GM12878 (cell line): ENCODE data around the gene ERVH48-1. TPM values are rescaled to one million over a fixed set of nuclear protein-coding genes. Genes with fewer than 3 reads are reported as not detected.

ENCODE experiments used
- ATF7 ChIP-seq: fragments of 450-650 bp; IDR thresholded peaks from 2 replicates; pipeline ENCODE4 v1.6.1; 2016; ENCODE audit warnings: low read depth, mild to moderate bottlenecking
- BHLHE40 ChIP-seq, 2 experiments: fragments of 450-650 bp in 1 of 2; IDR thresholded peaks; 2 replicates each; pipeline ENCODE4 v1.6.1; 2011 to 2017; ENCODE audit warnings: low read depth in 2 of 2, borderline replicate concordance in 1 of 2, improper control_type of control experiment in 1 of 2, low read length in 1 of 2, mild to moderate bottlenecking in 1 of 2
- BRCA1 ChIP-seq: IDR thresholded peaks from 2 replicates; pipeline ENCODE4 v1.6.1; 2011; ENCODE audit warnings: low read depth, low read length, improper control_type of control experiment
- CBX3 ChIP-seq: fragments of 200-600 bp; sonication (generic); IDR thresholded peaks from 2 replicates; pipeline ENCODE4 v1.6.1; 2016; ENCODE audit warnings: low read depth, borderline replicate concordance
- EZH2 ChIP-seq: IDR thresholded peaks from 2 replicates; pipeline ENCODE4 v1.6.1; 2012; ENCODE audit warnings: low read depth, mild to moderate bottlenecking, control low read depth, inconsistent platforms, low read length, borderline replicate concordance; ENCODE audit not compliant: control insufficient read depth
- HCFC1 ChIP-seq: fragments of 150-350 bp; IDR thresholded peaks from 2 replicates; pipeline ENCODE4 v1.6.1; 2014; ENCODE audit warnings: low read length
- JUND ChIP-seq: IDR thresholded peaks from 2 replicates; pipeline ENCODE4 v1.6.1; 2012; ENCODE audit warnings: low read depth, mild to moderate bottlenecking, low read length, improper control_type of control experiment, moderate library complexity
- MEF2B ChIP-seq: fragments of 450-650 bp; IDR thresholded peaks from 2 replicates; pipeline ENCODE4 v1.6.1; 2018; ENCODE audit warnings: mild to moderate bottlenecking, moderate library complexity; ENCODE audit not compliant: partially characterized antibody, poor library complexity, severe bottlenecking
- NR2C2 ChIP-seq: IDR thresholded peaks from 2 replicates; pipeline ENCODE4 v1.6.1; 2011; ENCODE audit warnings: borderline replicate concordance, low read depth; ENCODE audit not compliant: control insufficient read depth, insufficient read length
- NR2F1 ChIP-seq: fragments of 450-650 bp; conservative IDR thresholded peaks from 2 replicates; pipeline ENCODE4 v1.6.1; 2017; ENCODE audit warnings: mild to moderate bottlenecking
- NRF1 ChIP-seq: conservative IDR thresholded peaks from 2 replicates; pipeline ENCODE4 v1.6.1; 2011; ENCODE audit warnings: mild to moderate bottlenecking, low read depth, low read length, improper control_type of control experiment
- PML ChIP-seq: IDR thresholded peaks from 2 replicates; pipeline ENCODE4 v1.6.1; 2012; ENCODE audit warnings: low read length, inconsistent platforms
- RCOR1 ChIP-seq: conservative IDR thresholded peaks from 2 replicates; pipeline ENCODE4 v1.6.1; 2012; ENCODE audit warnings: low read depth, low read length, improper control_type of control experiment
- RUNX3 ChIP-seq: IDR thresholded peaks from 2 replicates; pipeline ENCODE4 v1.6.1; 2012; ENCODE audit warnings: low read length, inconsistent platforms
- SIN3A ChIP-seq: IDR thresholded peaks from 2 replicates; pipeline ENCODE4 v1.6.1; 2012; ENCODE audit warnings: low read depth, low read length, improper control_type of control experiment
- SPI1 ChIP-seq: IDR thresholded peaks from 2 replicates; pipeline ENCODE4 v1.6.1; 2011; ENCODE audit warnings: low read depth, mild to moderate bottlenecking, low read length, moderate library complexity, borderline replicate concordance; ENCODE audit not compliant: insufficient read depth
- TAF1 ChIP-seq: IDR thresholded peaks from 2 replicates; pipeline ENCODE4 v1.6.1; 2011; ENCODE audit warnings: mild to moderate bottlenecking, low read depth, low read length, borderline replicate concordance
- TCF7 ChIP-seq: IDR thresholded peaks from 2 replicates; pipeline ENCODE4 v1.6.1; 2014; ENCODE audit warnings: antibody characterized with exemption, borderline replicate concordance
- YBX1 ChIP-seq: fragments of 450-650 bp; IDR thresholded peaks from 2 replicates; pipeline ENCODE4 v1.6.1; 2016; ENCODE audit warnings: antibody characterized with exemption
- ZNF207 ChIP-seq: fragments of 450-650 bp; IDR thresholded peaks from 2 replicates; pipeline ENCODE4 v1.6.1; 2014; ENCODE audit warnings: antibody characterized with exemption, mild to moderate bottlenecking, borderline replicate concordance
- polyA plus RNA-seq, 11 experiments: library from polyadenylated mRNA; depleted of rRNA in 4 of 11; unstranded in 6 of 11; stranded (reverse) in 5 of 11; fragments of >200 nt; fragmentation: Nextera tagmentation in 4 of 11; fragmentation: Illumina TruSeq in 1 of 11; extraction: Ambion mirVana in 4 of 11; extraction: Trizol in 1 of 11; gene quantifications; 1 replicate in 1 of 11; 2 replicates in 10 of 11; pipeline versions ENCODE4 v1.2.1 to v1.2.3, GENCODE V29; 2011 to 2016; ENCODE audit warnings: inconsistent platforms in 2 of 11, missing spikeins in 2 of 11, low read depth in 1 of 11
- total RNA-seq, 4 experiments: library from RNA; depleted of rRNA in 3 of 4; stranded (reverse); fragments of >200 nt in 3 of 4; fragmentation: Illumina TruSeq in 1 of 4; extraction: Trizol in 1 of 4; gene quantifications; 2 replicates each; pipeline versions ENCODE4 v1.2.1 to v1.2.3, GENCODE V29; 2013 to 2021
- TF ChIP-seq, protein P1 (sequence below): fragments of 450-650 bp; IDR thresholded peaks from 2 replicates; pipeline ENCODE4 v1.6.1; 2016; ENCODE audit warnings: mild to moderate bottlenecking
- TF ChIP-seq, protein P2 (sequence below): fragments of 450-650 bp; IDR thresholded peaks from 2 replicates; pipeline ENCODE4 v1.6.1; 2017; ENCODE audit warnings: mild to moderate bottlenecking, low read depth, inconsistent platforms; ENCODE audit not compliant: poor library complexity, severe bottlenecking
- TF ChIP-seq, protein P3 (sequence below): fragments of 450-650 bp; IDR thresholded peaks from 2 replicates; pipeline ENCODE4 v1.6.1; 2016; ENCODE audit warnings: mild to moderate bottlenecking
- TF ChIP-seq, protein P4 (sequence below): fragments of 450-650 bp; conservative IDR thresholded peaks from 2 replicates; pipeline ENCODE4 v1.6.1; 2017; ENCODE audit warnings: mild to moderate bottlenecking, moderate library complexity

Gene ERVH48-1
- total and polyA plus RNA-seq, 10 of the 15 experiments (the other 5 are each of a cell fraction or from before 2014, with no cell fraction given) = 0.03 to 0.30 (median 0.13) TPM; not detected in 7

DNA sequence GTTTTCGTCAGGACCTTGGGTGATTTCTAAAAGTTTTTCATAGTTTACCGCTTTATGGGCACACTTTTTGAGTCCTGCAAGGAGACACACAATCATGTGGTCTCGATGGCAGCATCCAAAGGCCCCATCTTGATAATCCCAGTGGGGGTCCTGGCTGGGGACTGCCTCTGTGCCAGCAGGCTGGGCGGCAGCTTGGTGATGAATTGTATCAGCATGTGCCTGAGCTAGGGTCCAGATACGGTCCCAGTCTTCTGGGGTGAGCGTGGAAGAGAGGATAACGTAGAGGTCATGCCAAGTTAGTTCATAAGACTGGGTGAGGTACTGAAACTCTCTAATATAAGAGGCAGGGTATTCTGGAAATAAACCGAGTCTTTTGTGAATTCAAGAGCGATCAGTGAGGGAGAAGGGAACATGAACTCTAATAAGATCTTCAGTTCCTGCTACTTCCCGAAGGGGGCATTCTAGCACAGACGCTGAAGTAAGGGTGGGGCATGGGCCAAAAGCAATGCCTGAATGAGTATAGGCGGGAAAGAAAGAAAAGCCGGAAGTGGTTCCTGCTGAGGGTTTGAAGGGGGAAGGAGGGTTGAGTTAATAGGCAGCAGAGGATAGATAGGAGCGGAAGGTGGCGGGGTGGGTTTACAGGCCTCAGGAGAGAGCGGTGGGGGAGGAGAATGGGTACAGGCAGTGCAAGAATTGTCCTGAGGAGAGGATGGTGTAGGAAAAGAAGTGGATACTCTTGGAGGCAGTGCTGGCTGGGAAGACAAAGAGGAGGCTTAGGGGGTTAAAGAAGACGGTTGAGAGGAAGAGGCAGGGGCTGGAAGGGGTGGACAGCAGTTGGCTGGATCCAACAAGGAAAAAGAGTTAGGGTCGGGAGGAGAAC lies 1.6 kb downstream of the ERVH48-1 start (continued):
- TF ChIP-seq, protein P1, sequence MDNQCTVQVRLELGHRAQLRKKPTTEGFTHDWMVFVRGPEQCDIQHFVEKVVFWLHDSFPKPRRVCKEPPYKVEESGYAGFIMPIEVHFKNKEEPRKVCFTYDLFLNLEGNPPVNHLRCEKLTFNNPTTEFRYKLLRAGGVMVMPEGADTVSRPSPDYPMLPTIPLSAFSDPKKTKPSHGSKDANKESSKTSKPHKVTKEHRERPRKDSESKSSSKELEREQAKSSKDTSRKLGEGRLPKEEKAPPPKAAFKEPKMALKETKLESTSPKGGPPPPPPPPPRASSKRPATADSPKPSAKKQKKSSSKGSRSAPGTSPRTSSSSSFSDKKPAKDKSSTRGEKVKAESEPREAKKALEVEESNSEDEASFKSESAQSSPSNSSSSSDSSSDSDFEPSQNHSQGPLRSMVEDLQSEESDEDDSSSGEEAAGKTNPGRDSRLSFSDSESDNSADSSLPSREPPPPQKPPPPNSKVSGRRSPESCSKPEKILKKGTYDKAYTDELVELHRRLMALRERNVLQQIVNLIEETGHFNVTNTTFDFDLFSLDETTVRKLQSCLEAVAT = peak; percentile 88
- TF ChIP-seq EZH2 = no peak
- TF ChIP-seq TAF1 = peak; percentile 56; the same call in 1 of the 2 replicates
- no peak for TF ChIP-seq JUND
- TF ChIP-seq NR2C2 = no peak
- TF ChIP-seq, protein P2, sequence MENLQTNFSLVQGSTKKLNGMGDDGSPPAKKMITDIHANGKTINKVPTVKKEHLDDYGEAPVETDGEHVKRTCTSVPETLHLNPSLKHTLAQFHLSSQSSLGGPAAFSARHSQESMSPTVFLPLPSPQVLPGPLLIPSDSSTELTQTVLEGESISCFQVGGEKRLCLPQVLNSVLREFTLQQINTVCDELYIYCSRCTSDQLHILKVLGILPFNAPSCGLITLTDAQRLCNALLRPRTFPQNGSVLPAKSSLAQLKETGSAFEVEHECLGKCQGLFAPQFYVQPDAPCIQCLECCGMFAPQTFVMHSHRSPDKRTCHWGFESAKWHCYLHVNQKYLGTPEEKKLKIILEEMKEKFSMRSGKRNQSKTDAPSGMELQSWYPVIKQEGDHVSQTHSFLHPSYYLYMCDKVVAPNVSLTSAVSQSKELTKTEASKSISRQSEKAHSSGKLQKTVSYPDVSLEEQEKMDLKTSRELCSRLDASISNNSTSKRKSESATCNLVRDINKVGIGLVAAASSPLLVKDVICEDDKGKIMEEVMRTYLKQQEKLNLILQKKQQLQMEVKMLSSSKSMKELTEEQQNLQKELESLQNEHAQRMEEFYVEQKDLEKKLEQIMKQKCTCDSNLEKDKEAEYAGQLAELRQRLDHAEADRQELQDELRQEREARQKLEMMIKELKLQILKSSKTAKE = no peak
- no peak for TF ChIP-seq BRCA1
- TF ChIP-seq, protein P3, sequence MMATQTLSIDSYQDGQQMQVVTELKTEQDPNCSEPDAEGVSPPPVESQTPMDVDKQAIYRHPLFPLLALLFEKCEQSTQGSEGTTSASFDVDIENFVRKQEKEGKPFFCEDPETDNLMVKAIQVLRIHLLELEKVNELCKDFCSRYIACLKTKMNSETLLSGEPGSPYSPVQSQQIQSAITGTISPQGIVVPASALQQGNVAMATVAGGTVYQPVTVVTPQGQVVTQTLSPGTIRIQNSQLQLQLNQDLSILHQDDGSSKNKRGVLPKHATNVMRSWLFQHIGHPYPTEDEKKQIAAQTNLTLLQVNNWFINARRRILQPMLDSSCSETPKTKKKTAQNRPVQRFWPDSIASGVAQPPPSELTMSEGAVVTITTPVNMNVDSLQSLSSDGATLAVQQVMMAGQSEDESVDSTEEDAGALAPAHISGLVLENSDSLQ = peak; percentile 29; the same call in 1 of the 2 replicates
- peak; percentile 80 for TF ChIP-seq RUNX3
- no peak for TF ChIP-seq CBX3
- no peak for TF ChIP-seq HCFC1
- TF ChIP-seq, protein P4, sequence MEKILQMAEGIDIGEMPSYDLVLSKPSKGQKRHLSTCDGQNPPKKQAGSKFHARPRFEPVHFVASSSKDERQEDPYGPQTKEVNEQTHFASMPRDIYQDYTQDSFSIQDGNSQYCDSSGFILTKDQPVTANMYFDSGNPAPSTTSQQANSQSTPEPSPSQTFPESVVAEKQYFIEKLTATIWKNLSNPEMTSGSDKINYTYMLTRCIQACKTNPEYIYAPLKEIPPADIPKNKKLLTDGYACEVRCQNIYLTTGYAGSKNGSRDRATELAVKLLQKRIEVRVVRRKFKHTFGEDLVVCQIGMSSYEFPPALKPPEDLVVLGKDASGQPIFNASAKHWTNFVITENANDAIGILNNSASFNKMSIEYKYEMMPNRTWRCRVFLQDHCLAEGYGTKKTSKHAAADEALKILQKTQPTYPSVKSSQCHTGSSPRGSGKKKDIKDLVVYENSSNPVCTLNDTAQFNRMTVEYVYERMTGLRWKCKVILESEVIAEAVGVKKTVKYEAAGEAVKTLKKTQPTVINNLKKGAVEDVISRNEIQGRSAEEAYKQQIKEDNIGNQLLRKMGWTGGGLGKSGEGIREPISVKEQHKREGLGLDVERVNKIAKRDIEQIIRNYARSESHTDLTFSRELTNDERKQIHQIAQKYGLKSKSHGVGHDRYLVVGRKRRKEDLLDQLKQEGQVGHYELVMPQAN = no peak
- TF ChIP-seq BHLHE40 (IDR thresholded peaks at IDR 0.05; ENCODE audit: borderline replicate concordance in 1 of 2, low read depth in 2 of 2, low read length in 1 of 2) = no peak
- TF ChIP-seq SIN3A = no peak
- TF ChIP-seq YBX1 = no peak
- TF ChIP-seq NRF1 = no peak
- TF ChIP-seq RCOR1 = no peak
- TF ChIP-seq ATF7 = peak; percentile 43
- peak; percentile 20 for TF ChIP-seq MEF2B
- TF ChIP-seq NR2F1 = no peak
- peak; percentile 54; the same call in 1 of the 2 replicates for TF ChIP-seq SPI1
- 0 out of 2 replicates have a peak, but pooled peaks have one; percentile 69 for TF ChIP-seq PML
- no peak for TF ChIP-seq ZNF207
- TF ChIP-seq TCF7 = no peak
